ENCODE data around the gene ZBTB7C. TPM values are rescaled to one million over a fixed set of nuclear protein-coding genes. Genes with fewer than 3 reads are reported as not detected.

ZBTB7C gene
- total and polyA plus RNA-seq, 2 of the 4 experiments (the other 2 are of a cell fraction) = not detected

DNA sequence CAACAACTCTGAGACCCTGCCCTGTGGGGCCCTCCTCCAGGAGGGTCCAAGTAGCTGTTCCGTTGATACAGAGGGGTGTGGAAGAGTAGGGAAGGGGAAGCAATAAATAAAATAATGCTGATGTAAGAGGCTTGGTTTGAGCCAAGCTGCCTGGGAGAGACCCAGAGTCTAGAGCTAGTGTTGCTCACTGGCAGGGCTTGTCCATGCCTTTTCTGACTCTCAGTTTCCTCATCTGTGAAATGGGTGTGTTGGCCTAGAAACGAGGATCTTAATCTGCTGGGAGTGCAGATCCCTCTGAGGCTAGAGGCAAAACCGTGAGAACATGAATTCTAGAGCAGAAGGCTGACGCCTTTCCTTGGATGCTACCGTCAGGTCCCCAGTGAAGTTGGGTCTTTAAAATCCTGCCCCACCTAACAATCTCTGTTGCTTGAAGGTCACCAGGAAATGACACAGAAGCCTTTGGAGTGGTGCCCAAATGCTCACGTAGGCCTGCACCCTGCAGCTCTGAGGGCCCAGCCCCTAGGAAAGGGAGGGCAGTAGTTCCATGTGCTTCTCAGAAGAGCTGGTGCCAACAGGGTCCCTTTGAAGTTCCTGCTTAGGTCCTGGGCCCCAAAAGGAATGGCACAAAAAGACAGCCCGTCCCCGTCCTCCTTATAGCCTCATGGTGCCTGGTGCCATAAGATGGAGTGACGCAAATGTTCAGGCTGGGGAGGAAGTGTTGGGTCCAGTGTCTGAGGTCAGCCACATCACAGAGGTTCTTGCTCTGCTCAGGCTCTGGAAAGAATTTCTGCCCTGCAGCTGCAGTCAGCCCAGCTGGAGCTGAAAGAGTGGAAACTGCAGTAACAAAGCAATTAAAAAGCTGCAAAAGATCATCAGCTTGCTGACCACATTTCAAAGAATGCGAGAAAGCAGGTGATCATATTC lies 405.5 kb downstream of the ZBTB7C start:
- H4K91ac ChIP-seq (ENCODE audit: insufficient read depth, low read depth, low read length) = no peak overlapping the region
- H3K9me3 ChIP-seq (ENCODE audit: control insufficient read depth, insufficient read depth, low read length) = no peaks in the 10 kb centered on the region
- no peaks in the 10 kb centered on the region for H3K9me1 ChIP-seq (ENCODE audit: insufficient read depth, low read length)
- peaks cover 12% of the 10 kb centered on the region for H3K27me3 ChIP-seq (ENCODE audit: control insufficient read depth, insufficient read depth, low read length)
- POLR2A ChIA-PET (ENCODE audit: unreplicated experiment) = no interaction called here
- dilution Hi-C loops (cut with HindIII; ENCODE audit: low sequenced_read_pairs, unreplicated experiment) = no loop called here
- H2BK5ac ChIP-seq (ENCODE audit: low read depth, low read length, poor library complexity, severe bottlenecking) = no peak overlapping the region
- TF ChIP-seq MXI1 (IDR thresholded peaks at IDR 0.05; ENCODE audit: borderline replicate concordance, low read depth, low read length) (no peak), CHD1 (IDR thresholded peaks at IDR 0.05; ENCODE audit: low read depth, low read length) (no peak), SMC3 (IDR thresholded peaks at IDR 0.05; ENCODE audit: low read depth, low read length) (no peak), BHLHE40 (IDR thresholded peaks at IDR 0.05; ENCODE audit: low read depth, low read length) (no peak), RFX5 (IDR thresholded peaks at IDR 0.05; ENCODE audit: low read depth, low read length) (no peak), RCOR1 (IDR thresholded peaks at IDR 0.05; ENCODE audit: insufficient replicate concordance, low read length) (no peak), CEBPB (IDR thresholded peaks at IDR 0.05; ENCODE audit: low read depth, low read length) (no peak)
- TF ChIP-seq, protein P1, sequence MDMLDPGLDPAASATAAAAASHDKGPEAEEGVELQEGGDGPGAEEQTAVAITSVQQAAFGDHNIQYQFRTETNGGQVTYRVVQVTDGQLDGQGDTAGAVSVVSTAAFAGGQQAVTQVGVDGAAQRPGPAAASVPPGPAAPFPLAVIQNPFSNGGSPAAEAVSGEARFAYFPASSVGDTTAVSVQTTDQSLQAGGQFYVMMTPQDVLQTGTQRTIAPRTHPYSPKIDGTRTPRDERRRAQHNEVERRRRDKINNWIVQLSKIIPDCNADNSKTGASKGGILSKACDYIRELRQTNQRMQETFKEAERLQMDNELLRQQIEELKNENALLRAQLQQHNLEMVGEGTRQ (IDR thresholded peaks at IDR 0.05; ENCODE audit: low read depth, low read length) = no peak
- TF ChIP-seq, protein P2, sequence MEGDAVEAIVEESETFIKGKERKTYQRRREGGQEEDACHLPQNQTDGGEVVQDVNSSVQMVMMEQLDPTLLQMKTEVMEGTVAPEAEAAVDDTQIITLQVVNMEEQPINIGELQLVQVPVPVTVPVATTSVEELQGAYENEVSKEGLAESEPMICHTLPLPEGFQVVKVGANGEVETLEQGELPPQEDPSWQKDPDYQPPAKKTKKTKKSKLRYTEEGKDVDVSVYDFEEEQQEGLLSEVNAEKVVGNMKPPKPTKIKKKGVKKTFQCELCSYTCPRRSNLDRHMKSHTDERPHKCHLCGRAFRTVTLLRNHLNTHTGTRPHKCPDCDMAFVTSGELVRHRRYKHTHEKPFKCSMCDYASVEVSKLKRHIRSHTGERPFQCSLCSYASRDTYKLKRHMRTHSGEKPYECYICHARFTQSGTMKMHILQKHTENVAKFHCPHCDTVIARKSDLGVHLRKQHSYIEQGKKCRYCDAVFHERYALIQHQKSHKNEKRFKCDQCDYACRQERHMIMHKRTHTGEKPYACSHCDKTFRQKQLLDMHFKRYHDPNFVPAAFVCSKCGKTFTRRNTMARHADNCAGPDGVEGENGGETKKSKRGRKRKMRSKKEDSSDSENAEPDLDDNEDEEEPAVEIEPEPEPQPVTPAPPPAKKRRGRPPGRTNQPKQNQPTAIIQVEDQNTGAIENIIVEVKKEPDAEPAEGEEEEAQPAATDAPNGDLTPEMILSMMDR (conservative IDR thresholded peaks at IDR 0.05; ENCODE audit: low read depth, low read length) = no peak
- H3K79me1 ChIP-seq (ENCODE audit: low read depth in 1 of 2, low read length in 2 of 2) = no peaks in the 10 kb centered on the region
- H4K20me1 ChIP-seq (ENCODE audit: insufficient read depth, low read length) = no peaks in the 10 kb centered on the region
- no peak overlapping the region for H3K9ac ChIP-seq (ENCODE audit: low read depth, low read length)
- no peak overlapping the region for H2BK20ac ChIP-seq (ENCODE audit: low read depth, low read length)
- no peak overlapping the region for H3K18ac ChIP-seq (ENCODE audit: low read depth, low read length)
- BruUV-seq (replicated peaks) = no TSS peak
- no peak overlapping the region for H2BK15ac ChIP-seq (ENCODE audit: low read depth, low read length)
- no peak overlapping the region for H3K23ac ChIP-seq (ENCODE audit: low read depth, low read length)
- intact Hi-C loops (cut with micrococcal nuclease) = no loop called here
- CTCF ChIA-PET = interaction anchor here (0.8 kb wide), 1 partner anchor 27 kb away, joined by 4 read pairs; no protein-coding TSS in a partner anchor
- H2AFZ ChIP-seq (replicated peaks; ENCODE audit: low read length, poor library complexity) = no peak overlapping the region
- H2BK120ac ChIP-seq (ENCODE audit: low read depth, low read length) = no peak overlapping the region
- no peak overlapping the region for H3K4me3 ChIP-seq (ENCODE audit: insufficient read depth, low read depth, low read length)
- no peak overlapping the region for H2AK5ac ChIP-seq (ENCODE audit: low read depth, low read length)
- no peak overlapping the region for H3K4ac ChIP-seq (ENCODE audit: low read depth, low read length)
- in situ Hi-C loops (cut with MboI; ENCODE audit: low sequenced_read_pairs) = no loop called here
- no peaks in the 10 kb centered on the region for H3K36me3 ChIP-seq (ENCODE audit: control insufficient read depth, insufficient read depth, low read length)
- no peak overlapping the region for H3K56ac ChIP-seq (ENCODE audit: extremely low read depth, insufficient read depth, low read length)
- H3K4me2 ChIP-seq (ENCODE audit: low read depth, low read length) = no peak overlapping the region
- no peak overlapping the region for H2AK9ac ChIP-seq (replicated peaks; ENCODE audit: low read depth, low read length, poor library complexity)
- H4K8ac ChIP-seq (ENCODE audit: low read depth in 2 of 2, low read length in 2 of 2) = no peak overlapping the region
- no peaks in the 10 kb centered on the region for H3K4me1 ChIP-seq (ENCODE audit: control insufficient read depth, insufficient read depth, low read length)
- no peak overlapping the region for H3K14ac ChIP-seq (replicated peaks; ENCODE audit: low read depth, low read length)
- no peak overlapping the region for H4K5ac ChIP-seq (ENCODE audit: low read depth, low read length)
- no peak for DNase-seq
- no peak overlapping the region for H3K27ac ChIP-seq (ENCODE audit: insufficient read depth, low read length)
- 52% methylated on average over 7 of the region's 10 CpGs; no CpG with 5 or more reads in 1 of the 2 experiments for WGBS, 2 experiments (ENCODE audit: extremely low coverage in 2 of 2, insufficient read length in 1 of 2)
- no peak for ATAC-seq (ENCODE audit: low read depth)
